ENCODE results near the gene RGS14. TPM values are rescaled to one million over a fixed set of nuclear protein-coding genes. Genes with fewer than 3 reads are reported as not detected.
A peak's percentile ranks its signal among the peaks of the same experiment; 100 is the strongest.

RGS14 gene
- total and polyA plus RNA-seq, 12 donors: 2.2 to 9.6 (median 4.1) TPM

DNA sequence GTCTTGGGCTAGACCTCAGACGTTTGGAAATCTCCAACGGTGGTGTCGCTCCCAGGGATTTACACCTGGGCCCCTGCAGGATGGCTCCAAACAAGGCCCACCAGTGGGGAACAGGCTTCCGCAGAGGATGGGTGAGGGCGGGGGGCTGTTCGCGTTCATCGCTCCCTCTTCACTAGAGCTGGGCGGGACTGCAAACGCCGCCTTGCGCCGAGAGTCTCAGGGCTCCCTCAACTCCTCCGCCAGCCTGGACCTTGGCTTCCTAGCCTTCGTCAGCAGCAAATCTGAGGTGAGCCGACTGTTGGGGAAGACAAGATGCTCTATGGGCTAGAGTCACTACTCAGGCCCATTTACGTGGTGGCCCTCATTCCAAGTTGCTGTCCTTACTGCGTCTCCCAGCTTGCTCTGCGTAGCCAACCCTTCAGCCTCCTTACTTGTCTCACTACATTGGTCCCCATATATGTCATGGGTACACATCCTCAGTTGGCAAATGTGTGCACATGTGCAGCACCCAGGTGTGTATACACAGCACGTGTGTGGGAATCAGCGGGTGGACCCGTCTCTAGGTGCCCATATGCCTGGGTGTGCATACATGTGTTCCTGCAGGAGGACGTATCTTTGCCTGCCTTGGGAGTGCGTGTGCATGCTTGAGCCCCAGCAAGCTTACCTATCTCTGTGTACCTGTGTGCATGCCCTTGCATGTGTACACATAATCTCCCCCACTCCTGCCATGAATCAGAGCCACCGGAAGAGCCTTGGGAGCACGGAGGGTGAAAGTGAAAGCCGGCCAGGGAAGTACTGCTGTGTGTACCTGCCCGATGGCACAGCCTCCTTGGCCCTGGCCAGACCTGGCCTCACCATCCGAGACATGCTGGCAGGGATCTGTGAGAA lies 10.5 kb downstream of the RGS14 start:
- 75 to 77% methylated on average over 29 of the region's 29 CpGs for WGBS, 2 donors
- TF ChIP-seq, protein P1, sequence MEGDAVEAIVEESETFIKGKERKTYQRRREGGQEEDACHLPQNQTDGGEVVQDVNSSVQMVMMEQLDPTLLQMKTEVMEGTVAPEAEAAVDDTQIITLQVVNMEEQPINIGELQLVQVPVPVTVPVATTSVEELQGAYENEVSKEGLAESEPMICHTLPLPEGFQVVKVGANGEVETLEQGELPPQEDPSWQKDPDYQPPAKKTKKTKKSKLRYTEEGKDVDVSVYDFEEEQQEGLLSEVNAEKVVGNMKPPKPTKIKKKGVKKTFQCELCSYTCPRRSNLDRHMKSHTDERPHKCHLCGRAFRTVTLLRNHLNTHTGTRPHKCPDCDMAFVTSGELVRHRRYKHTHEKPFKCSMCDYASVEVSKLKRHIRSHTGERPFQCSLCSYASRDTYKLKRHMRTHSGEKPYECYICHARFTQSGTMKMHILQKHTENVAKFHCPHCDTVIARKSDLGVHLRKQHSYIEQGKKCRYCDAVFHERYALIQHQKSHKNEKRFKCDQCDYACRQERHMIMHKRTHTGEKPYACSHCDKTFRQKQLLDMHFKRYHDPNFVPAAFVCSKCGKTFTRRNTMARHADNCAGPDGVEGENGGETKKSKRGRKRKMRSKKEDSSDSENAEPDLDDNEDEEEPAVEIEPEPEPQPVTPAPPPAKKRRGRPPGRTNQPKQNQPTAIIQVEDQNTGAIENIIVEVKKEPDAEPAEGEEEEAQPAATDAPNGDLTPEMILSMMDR (IDR thresholded peaks at IDR 0.05): no peak
- Histone ChIP-seq H3K27ac (no peak overlapping the region), H3K27me3 (no peaks in the 10 kb centered on the region), H3K4me1 (peaks cover 3 to 76% (median 24%) of the 10 kb centered on the region in 9 donors), H3K36me3 (peaks cover 0 to 39% (median 0%) of the 10 kb centered on the region in 9 donors), H3K4me3 (peak overlapping the region in 4 of 10 donors; percentile 50 to 60 (median 56)), H3K9me3 (no peaks in the 10 kb centered on the region)
- DNase-seq: no peak
- intact Hi-C loops (cut with DNase I): loop anchor here in 2 of 10 donors (10.0 kb wide), 2 partner anchors 53 to 253 kb away; partner anchors contain the start of gene MXD3 (in 1 of the 2)
- no peak for ATAC-seq

GRCh38 chr5:177368869-177369644 lies 11.3 kb downstream of the RGS14 start:
- no peaks in the 10 kb centered on the region for H3K9me3 ChIP-seq
- peaks cover 0 to 39% (median 0%) of the 10 kb centered on the region in 9 donors for H3K36me3 ChIP-seq
- TF ChIP-seq, protein P1 (IDR thresholded peaks at IDR 0.05): peak in 7 of 9 donors; percentile 45 to 64 (median 53)
- peaks cover 3 to 67% (median 18%) of the 10 kb centered on the region in 9 donors for H3K4me1 ChIP-seq
- intact Hi-C loops (cut with DNase I): loop anchor here in 2 of 10 donors (10.0 kb wide), 2 partner anchors 54 to 254 kb away; partner anchors contain the start of gene MXD3 (in 1 of the 2)
- H3K27ac ChIP-seq: no peak overlapping the region
- ATAC-seq (no peak), DNase-seq (no peak)
- 74 to 77% methylated on average over 5 of the region's 5 CpGs for WGBS, 2 donors
- H3K4me3 ChIP-seq: no peak overlapping the region
- H3K27me3 ChIP-seq: no peaks in the 10 kb centered on the region

DNA sequence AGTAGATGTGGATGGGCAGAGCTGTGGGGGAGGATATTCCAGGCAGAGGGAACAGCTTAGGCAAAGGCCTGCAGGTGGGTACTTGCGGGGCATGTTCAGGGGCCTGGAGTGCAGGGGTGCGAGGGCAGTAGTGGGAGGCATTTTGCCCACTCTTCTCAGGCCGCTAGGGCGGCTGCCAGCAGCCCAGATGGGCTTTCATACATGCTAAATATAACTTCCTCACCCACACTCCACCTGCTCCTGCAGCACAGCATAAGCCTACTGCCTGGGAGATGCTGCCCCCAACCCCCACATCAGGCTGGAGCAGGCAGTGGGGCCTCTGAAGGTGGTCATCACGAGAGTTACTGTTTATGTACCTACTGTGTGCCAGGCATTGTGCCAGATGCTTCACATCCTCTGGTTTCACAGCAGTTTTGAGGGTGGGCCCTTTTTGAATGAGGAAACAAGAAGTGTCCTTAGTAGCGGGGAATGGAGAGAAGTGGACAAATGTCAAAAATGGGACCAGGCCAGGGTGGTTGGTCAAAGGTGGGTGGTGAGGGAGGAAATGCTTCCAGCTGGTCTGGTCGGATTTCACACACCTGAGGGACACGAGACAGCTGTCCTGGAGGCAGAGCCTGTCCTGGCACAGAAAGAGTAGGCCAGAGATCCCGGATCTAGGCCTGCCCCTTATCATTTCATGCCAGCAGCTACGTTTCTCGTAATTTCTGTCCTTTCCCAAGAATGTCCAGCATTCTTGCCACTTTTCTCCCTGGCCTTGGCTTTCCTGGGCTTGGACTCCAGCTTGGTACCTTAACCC lies 12.1 kb downstream of the RGS14 start:
- TF ChIP-seq, protein P1 (IDR thresholded peaks at IDR 0.05): no peak
- Histone ChIP-seq H3K4me1 (peaks cover 3 to 61% (median 18%) of the 10 kb centered on the region in 9 donors), H3K27me3 (no peaks in the 10 kb centered on the region), H3K9me3 (no peaks in the 10 kb centered on the region), H3K36me3 (peaks cover 0 to 39% (median 0%) of the 10 kb centered on the region in 9 donors), H3K4me3 (no peak overlapping the region), H3K27ac (no peak overlapping the region)
- DNase-seq: no peak
- peak in 1 of 8 donors; percentile 3 for ATAC-seq
- WGBS, 2 donors: 65 to 76% methylated on average over 11 of the region's 11 CpGs
- intact Hi-C loops (cut with DNase I): loop anchor here in 4 of 10 donors (5.0 to 10.0 kb wide), 4 partner anchors 43 to 255 kb away; partner anchors contain the start of gene MXD3 (in 1 of the 4)
